LHCN-M2 (cell line): ENCODE measurements around the gene RAPGEF5. TPM values are rescaled to one million over a fixed set of nuclear protein-coding genes. Genes with fewer than 3 reads are reported as not detected.
"Not testable (repeated sequence)": the region's sequence is repeated elsewhere in the genome, so short reads cannot be mapped to it uniquely, and the experiment has no call there.

Source experiments
- DNase-seq: peaks from one replicate; pipeline ENCODE4 v3.0.0-alpha.2; 2012; ENCODE audit warnings: low read depth
- total RNA-seq: library from RNA; depleted of rRNA; stranded (reverse); fragments of >200 nt; gene quantifications from 2 replicates; pipeline ENCODE4 v1.2.3, GENCODE V29; 2014; rRNA removed

Gene RAPGEF5
- total RNA-seq, 1 experiment from 2014 or later: 0.06 TPM

DNA sequence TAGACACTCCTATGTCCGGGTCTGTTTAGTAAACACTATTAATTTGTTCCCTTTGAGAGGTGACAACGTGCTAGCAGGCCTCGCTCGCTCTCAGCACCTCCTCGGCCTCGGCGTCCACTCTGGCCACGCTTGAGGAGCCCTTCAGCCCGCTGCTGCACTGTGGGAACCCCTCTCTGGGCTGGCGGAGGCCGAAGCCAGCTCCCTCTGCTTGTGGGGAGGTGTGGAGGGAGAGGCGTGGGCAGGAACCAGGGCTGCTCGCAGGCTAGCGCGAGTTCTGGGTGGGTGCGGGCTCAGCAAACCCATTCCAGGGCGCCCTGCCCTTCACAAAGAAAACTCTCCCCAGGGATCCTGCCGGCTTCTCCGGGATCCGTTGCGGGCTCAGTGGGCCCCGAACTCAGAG, 266.8 kb downstream of the RAPGEF5 start:
- DNase-seq: no peak

DNA sequence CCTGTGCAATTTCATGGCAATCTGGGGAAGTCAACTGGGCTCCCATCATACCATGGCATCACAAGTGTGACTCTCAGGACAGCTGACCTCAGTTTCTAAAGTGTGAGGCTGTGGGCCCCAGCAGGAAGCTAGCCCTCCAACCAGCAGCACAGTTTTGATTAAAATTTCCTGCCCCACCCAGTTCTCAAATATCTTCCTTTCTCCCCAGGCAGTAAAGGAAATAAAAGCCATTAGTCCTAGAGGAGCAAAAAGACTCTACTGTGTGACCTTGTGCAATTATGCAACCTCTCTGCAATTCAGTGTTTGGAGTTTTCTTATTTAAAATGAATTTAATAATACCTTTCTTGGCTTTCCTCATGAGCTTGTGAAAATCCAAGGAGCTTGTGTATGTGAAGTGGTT, 268.1 kb downstream of the RAPGEF5 start:
- no peak for DNase-seq

DNA sequence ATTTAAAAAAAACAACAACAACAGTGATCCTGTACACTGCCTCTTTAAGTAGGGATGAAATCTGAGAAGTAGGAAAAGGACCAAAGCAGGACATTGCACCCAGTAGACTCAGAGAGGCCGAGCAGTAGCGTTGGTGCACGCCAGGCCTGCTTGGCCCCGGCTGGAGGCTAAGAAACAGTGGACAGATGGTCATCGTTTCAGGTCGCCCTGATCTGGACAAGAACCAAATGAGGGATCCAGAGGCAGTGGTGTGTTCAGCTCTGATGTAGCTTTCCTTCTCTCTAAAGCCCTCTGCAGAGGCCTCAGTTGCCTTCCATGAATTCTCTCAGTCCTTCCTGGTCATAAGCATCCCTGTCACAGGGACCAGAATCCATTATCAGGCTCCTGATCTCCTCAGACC, 269.1 kb downstream of the RAPGEF5 start:
- DNase-seq: no peak

DNA sequence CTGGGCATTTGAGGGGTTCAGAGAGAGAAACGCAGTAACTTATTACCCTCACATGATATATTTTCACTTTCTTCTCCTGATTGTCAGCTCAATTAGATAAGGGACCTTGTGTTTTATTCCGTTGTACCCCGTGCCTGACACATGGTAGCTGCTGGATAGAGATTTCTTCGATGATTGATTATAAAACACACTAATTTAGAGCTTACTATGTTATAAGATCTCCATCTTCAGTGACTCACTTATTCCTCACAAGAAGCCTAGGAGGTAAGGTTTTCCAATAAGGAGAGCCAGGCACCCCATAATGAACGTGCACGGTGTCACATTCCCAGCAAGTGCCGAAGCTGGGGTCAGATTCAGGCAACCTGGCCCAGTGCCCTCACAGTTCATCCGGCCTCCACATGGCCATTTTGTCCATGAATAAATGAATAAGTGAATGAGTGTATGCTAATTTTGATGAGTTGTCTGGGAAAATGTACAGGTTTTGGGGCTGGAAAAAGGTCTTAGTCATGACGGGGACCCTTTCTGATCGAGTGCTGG, 273.2 kb downstream of the RAPGEF5 start:
- DNase-seq: peak; percentile 9

DNA sequence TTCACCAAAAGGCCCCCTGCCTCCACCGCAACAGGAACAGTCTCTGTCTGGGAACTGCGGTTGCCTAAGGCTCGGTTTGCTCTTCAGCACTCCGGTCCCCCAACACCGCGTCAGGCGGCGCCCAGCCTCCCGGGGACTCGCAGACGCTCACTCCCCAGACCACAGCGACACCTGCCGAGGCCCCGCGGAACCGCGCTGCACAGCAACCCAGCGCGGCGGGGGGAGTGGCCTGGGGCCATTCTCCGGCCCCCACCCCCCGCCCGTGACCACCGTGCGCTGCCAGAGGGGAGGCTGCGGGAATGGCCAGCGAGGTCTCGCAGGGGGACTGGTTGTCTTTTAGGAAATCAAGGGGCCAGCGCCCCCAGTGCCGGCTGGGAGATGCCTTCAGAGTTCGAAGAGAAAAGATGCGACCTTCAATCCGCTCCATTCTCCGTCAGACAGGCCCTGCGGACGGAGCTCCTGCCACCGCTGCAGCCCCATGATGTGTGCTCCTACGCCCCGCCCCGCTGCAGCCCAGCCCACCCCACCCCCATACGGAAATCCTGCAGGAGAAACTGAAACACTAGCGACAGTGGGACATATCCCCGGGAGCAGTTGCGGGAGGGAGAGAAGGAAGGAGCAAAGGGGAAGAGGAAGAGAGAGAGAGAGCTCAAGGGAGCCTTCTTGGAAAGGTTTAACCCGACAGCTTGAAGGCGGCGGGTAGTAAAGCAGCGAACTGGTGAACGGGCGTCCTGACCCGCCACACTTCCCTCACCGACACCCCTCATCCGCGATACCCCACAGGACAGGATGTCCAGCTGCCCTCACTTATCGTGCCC, 273.9 kb downstream of the RAPGEF5 start:
- peak; percentile 76 for DNase-seq

DNA sequence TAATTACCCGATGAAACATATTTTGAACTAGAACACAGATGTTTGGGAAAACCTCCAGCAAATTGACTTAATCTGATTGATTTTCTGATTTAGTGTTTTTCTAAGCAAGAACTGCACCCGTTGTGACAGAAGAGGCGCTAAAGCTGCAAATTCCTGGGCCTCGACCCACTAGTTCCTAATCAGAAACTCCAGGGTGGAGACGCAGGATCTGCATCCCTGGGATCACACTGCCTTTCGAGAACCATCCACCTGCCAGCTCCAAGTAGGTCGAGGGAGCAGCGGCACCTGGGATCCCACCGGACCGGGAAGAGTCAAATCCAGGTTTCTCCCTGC, 274.4 kb downstream of the RAPGEF5 start:
- DNase-seq: peak; percentile 4

DNA sequence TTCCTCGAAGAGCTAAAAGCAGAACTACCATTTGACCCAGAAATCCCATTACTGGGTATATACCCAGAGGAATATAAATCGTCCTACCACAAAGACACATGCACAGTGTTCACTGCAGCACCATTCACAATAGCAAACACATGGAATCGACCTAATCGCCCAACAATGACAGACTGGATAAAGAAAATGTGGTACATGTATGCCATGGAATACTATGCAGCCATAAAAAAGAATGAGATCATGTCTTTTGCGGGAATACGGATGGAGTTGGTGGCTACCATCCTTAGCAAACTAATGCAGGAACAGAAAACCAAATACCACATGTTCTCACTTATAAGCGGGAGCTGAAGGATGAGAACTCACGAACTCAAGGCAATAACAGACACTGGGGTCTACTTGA, 276.7 kb downstream of the RAPGEF5 start:
- DNase-seq: not testable (repeated sequence)

DNA sequence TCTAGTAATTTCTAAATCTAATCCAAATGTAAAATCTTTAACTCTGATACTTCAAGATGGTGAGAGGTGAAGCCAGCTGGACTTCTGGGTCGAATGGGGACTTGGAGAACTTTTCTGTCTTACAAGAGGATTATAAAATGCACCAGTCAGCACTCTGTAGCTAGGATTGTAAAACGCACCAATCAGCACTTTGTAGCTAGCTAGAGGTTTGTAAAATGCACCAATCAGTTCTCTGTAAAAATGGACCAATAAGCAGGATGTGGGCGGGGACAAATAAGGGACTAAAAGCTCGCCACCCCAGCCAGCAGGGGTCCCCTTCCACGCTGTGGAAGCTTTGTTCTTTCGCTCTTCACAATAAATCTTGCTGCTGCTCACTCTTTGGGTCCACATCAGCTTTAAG, 278.1 kb downstream of the RAPGEF5 start:
- DNase-seq: not testable (repeated sequence)

DNA sequence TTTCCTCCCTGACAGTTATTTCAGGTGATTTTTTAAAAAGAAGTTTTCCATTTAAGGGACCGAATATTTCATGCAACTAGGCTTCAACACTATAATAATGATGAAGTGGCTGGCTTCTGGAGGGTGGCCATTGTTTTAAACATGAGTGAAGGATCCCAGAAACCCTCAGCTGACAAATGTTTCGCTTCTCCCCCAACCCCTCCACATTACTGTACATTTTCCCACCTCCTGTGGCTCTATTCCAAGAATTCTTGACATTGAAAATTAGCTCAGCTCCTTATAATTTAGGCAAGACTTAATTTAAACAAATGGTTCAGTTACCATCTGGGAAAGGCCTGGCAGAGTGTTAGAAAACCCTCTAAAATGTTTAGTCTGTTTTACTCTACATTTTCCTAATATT, 281.4 kb downstream of the RAPGEF5 start:
- no peak for DNase-seq

DNA sequence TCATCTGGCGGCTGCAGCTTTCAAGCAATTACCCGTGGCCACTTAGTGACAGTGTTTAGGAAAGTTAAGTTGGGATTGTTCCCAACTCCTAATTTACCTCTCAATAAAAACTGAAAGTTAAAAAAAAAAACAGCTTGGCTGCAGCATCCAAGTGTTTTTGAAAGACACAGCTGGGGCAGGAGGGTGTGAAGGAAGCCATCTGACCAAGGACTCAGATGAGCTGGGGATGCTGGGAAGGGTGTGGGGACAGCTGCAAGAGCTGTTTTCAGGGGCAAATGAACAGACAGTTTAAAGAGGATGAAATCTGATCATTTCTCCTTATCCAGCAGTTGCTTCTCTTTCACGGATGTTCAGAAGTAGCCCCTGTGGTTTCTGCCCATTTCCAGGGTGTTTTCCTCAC, 282.1 kb downstream of the RAPGEF5 start:
- peak; percentile 26 for DNase-seq

Other genes starting within 250 kb of the RAPGEF5 start
- gene STEAP1B, start 143.0 kb upstream of the RAPGEF5 start, total RNA-seq: not detected in 2 replicates